ENCODE data around the gene NUTM1.
A peak's percentile ranks its signal among the peaks of the same experiment; 100 is the strongest.

The NUTM1 gene

GRCh38 chr15:34342737-34343575, at the start of gene NUTM1, which contains the start of gene NOP10:
NUTM1 (plus strand) TSS chr15:34343315; CDS start chr15:34343697, 382 bp downstream.
NOP10 (minus strand) TSS chr15:34343136; CDS start chr15:34343073, 63 bp downstream.
- peak; percentile 82 to 96 for DNase-seq (ENCODE audit: low read depth in 2 of 2, low spot score in 1 of 2)

- DNase-seq (ENCODE audit: low read depth in 2 of 2, low spot score in 1 of 2), result no peak
Measured at GRCh38 chr15:34297059-34297458, 46.1 kb upstream of the NUTM1 start.

GRCh38 chr15:34301058-34301457, 42.1 kb upstream of the NUTM1 start:
- DNase-seq (ENCODE audit: low read depth in 2 of 2, low spot score in 1 of 2), result no peak

- no peak for DNase-seq (ENCODE audit: low read depth in 2 of 2, low spot score in 1 of 2)
Measured at GRCh38 chr15:34304613-34305012, 38.5 kb upstream of the NUTM1 start.

GRCh38 chr15:34311563-34311962, 31.6 kb upstream of the NUTM1 start:
- DNase-seq (ENCODE audit: low read depth in 2 of 2, low spot score in 1 of 2), result no peak

- DNase-seq (ENCODE audit: low read depth in 2 of 2, low spot score in 1 of 2), result no peak
Measured at GRCh38 chr15:34314491-34315490, 28.3 kb upstream of the NUTM1 start.

- no peak for DNase-seq (ENCODE audit: low read depth in 2 of 2, low spot score in 1 of 2)
Measured at GRCh38 chr15:34318277-34319079, 24.6 kb upstream of the NUTM1 start.

- DNase-seq (ENCODE audit: low read depth in 2 of 2, low spot score in 1 of 2), result no peak
Measured at GRCh38 chr15:34323217-34323616, 19.9 kb upstream of the NUTM1 start.

GRCh38 chr15:34324933-34325332, 18.2 kb upstream of the NUTM1 start:
- DNase-seq (ENCODE audit: low read depth in 2 of 2, low spot score in 1 of 2), result no peak

- DNase-seq (ENCODE audit: low read depth in 2 of 2, low spot score in 1 of 2), result no peak
Measured at GRCh38 chr15:34325368-34325767, 17.7 kb upstream of the NUTM1 start.

GRCh38 chr15:34327906-34328305, 15.2 kb upstream of the NUTM1 start:
- no peak for DNase-seq (ENCODE audit: low read depth in 2 of 2, low spot score in 1 of 2)

GRCh38 chr15:34329006-34329405, 14.1 kb upstream of the NUTM1 start:
- no peak for DNase-seq (ENCODE audit: low read depth in 2 of 2, low spot score in 1 of 2)

GRCh38 chr15:34330279-34330678, 12.8 kb upstream of the NUTM1 start:
- no peak for DNase-seq (ENCODE audit: low read depth in 2 of 2, low spot score in 1 of 2)

GRCh38 chr15:34331809-34332208, 11.3 kb upstream of the NUTM1 start:
- DNase-seq (ENCODE audit: low read depth in 2 of 2, low spot score in 1 of 2), result no peak

GRCh38 chr15:34332553-34333120, 10.5 kb upstream of the NUTM1 start:
- DNase-seq (ENCODE audit: low read depth in 2 of 2, low spot score in 1 of 2), result no peak

- no peak for DNase-seq (ENCODE audit: low read depth in 2 of 2, low spot score in 1 of 2)
Measured at GRCh38 chr15:34334672-34335071, 8.4 kb upstream of the NUTM1 start.

GRCh38 chr15:34335176-34336032, 7.7 kb upstream of the NUTM1 start:
- no peak for DNase-seq (ENCODE audit: low read depth in 2 of 2, low spot score in 1 of 2)

- DNase-seq (ENCODE audit: low read depth in 2 of 2, low spot score in 1 of 2), result no peak
Measured at GRCh38 chr15:34336231-34336990, 6.7 kb upstream of the NUTM1 start.

GRCh38 chr15:34336991-34337556, 6.0 kb upstream of the NUTM1 start:
- no peak for DNase-seq (ENCODE audit: low read depth in 2 of 2, low spot score in 1 of 2)

All from stimulated activated CD8-positive, alpha-beta memory T cell treated with anti-CD3 and anti-CD28 coated beads, Interleukin-4, amount 100 ng/mL, for 4 hours (primary cell).